ENCODE data around the gene MFSD1.

- TF ChIP-seq ZNF274 (IDR thresholded peaks at IDR 0.05; ENCODE audit: low read depth, low read length) = no peak
- TF ChIP-seq YY1 (IDR thresholded peaks at IDR 0.05; ENCODE audit: insufficient read depth, insufficient read length) = no peak
Measured at GRCh38 chr3:158801696-158802408, at the start of gene MFSD1.

All from NT2/D1 (cell line).